ENCODE measurements around the gene ALG12.
A peak's percentile ranks its signal among the peaks of the same experiment; 100 is the strongest.

The ALG12 gene

DNA sequence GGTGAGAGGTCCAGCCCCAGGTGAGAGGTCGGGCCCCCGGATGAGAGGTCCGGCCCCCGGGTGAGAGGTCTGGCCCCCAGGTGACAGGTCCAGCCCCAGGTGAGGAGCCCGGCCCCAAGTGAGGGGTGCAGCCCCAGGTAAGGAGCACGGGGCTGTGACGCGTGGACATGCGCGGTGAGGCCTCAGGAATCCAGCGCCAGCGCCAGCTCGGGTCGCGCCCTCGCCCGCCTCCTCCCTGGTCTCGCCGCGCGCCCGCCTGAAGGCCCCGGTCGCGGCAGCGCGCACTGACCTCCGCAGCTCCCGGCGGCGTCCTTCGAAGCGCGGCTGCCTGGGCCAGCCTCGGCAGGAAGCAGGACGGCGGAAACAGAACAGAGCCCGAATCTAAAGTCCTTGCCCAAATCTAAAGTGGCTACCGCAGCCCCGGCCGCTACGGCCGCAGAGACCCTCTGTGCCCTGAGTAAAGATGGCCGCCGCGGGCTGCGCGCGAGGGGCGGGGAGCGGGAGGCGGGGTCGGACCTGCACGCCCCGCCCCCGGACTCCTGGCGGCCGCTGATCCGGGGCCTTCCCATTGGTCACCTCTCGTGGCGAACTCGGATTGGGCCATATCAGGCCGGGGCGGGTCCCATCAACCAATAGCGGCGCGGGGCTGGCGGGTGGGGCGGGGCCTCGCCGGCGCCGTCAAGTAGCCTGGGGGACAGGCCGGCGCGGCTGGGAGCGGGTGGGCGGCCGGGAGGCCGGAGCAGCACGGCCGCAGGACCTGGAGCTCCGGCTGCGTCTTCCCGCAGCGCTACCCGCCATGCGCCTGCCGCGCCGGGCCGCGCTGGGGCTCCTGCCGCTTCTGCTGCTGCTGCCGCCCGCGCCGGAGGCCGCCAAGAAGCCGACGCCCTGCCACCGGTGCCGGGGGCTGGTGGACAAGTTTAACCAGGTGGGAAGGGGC lies at the start of gene ALG12, which contains the start of gene CRELD2:
Gene ALG12, minus strand, starts transcription at position 465 of the 937 bp plus-strand sequence. CDS start 4,673 bp downstream, outside the sequence.
Gene CRELD2, plus strand, starts transcription at position 661 of the 937 bp plus-strand sequence. Its CDS starts 136 bp downstream, at position 797.
- peak; percentile 69 for DNase-seq (ENCODE audit: low read depth)

DNA sequence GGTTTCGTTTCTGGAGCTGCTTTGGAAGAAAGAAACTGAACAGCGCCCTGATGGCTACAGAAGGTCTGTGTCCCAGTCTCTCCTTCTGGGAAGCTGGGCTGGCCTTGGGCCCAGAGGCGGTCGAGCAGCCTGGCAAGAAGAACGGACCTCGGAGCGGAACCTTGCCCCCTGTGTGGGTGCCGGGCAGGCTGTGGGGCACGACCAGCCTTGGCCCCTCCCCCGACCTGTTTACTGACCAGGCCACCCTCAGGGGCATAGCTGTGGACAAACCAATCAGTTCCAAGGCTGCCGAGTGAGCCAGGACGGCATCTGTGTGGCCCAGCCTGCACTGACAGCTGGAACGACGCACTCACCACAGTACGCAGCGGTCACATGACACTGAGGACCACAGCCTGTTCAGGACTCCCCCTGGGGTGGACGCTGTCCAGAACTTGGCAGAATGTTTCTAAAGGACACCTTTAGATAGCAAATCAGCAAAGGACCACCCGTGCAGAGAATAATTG lies 49.5 kb upstream of the ALG12 start:
- no peak for DNase-seq (ENCODE audit: low read depth)

DNA sequence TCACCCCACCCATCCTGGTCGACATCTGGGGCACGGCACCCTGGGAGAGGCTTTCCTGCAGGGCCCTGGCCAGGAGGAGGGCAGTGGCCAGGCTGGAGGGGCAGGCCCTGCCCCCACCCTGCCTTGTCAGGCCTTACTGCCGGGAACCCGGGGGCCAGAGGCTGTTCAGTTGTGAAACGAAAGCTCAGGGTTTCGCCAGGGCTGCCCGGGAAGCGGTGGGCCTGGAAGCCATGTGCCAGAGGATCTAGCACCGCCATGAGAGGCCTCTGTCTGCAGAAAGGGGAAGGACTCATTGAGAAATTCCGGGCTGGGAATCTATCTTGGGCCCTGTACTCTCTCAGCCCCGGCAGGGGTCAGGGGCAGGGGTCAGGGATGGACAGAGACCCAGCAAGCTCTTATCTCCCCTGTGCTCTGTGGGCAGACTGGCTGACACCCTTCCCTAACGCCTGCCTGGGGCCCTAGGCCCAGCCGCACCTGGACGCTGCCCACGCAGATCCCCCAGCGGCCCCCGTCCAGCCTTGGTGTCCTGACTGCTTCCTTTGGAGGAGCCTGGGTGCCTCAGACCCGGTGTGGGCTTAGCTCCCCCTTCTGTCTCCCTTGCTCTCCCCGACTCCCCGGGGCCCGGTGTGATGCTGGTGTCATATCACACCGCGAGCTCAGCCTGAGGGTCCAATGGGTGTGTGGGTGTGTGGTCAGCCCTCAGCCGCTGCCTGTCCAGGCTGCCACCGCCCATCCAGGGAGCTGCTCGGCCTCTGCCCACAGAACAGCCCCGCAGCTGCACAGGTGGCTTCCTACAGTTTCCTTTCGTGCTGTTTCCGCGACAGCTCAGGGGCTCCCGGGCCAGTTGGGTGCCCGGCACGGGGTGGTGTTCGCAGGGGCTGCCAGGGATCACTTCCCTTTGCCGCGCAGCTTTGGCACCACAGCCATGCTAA lies 48.8 kb upstream of the ALG12 start:
- no peak for DNase-seq (ENCODE audit: low read depth)

DNA sequence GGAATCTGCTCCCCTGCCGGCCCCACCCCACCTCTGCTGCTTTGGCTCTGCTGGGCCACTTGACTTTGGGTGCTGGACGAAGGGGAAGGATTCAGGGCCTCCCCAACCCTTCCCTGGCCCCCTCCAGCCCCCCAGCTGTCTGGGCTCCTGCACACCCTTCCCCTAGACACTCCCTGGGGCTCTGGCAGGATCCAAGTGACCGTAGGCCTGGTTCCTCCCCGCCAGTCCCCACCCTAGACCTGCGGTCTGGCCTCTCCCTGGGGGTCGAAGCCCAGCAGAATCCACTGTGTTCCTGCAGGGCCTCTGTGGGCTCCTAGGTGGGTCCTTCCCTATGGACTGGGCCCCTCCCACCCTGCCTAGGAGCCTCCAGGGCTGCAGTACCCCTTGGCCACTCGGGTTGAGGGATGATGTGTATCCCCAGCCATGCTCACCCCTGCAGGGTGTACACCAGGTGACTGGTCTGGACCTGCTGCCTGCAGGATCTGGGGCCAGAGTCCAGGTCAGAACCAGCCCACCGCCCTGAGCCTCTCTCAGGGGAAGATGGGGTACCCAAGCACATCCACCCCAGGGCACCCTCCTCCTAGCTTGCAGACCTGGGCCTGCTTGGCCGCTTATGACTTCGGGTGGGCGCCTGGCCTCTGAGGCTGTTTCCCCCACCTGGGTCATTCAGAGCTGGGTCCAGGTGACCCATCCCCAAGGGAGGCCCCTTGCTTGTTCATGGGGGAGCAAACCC lies 48.0 kb upstream of the ALG12 start:
- no peak for DNase-seq (ENCODE audit: low read depth)

DNA sequence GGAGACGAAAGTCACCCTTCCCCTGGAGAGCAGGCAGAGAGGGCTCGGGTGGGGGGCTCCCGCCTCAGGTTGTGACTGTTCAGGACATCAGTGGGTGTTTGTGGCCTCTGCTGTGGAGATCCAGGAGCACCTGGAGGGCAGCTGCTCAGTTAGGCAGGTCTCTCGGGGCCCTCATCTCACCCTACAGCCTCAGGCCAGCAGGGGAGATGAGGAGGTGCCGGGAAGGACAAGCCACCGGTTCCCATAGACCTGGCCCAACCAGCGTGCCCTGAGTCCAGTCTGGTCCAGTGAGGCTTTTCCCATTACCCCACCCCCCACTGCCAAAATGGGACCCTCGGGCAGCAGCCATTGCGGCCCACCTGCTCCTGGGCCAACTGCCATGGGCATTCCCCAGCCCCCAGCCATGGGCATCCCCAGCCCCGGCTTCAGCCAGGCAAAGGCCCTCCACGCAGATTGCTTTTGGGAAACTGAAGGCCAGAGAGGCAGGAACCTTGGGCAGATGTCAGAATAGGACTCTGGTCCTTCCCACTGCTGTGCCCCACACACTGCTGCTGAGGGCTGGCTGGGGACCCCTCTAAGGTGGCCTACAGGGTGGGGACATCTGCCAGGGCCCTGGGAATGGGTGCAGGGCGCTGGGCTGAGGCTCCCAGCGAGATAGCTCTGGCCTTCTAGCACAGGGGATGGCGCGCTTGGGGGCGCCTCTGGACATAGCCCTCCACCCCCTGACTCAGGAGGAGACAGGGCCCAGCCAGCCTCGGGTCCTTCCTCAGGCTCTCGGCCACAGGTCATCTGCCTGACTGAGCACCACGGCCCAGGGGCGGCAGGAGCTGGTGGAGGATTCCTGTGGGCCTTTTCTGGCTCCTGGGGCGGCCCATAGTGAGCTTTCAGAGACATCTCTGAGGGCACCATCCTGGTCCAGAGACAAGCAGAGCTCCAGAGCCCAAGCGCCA lies 47.1 kb upstream of the ALG12 start:
- DNase-seq (ENCODE audit: low read depth): no peak

DNA sequence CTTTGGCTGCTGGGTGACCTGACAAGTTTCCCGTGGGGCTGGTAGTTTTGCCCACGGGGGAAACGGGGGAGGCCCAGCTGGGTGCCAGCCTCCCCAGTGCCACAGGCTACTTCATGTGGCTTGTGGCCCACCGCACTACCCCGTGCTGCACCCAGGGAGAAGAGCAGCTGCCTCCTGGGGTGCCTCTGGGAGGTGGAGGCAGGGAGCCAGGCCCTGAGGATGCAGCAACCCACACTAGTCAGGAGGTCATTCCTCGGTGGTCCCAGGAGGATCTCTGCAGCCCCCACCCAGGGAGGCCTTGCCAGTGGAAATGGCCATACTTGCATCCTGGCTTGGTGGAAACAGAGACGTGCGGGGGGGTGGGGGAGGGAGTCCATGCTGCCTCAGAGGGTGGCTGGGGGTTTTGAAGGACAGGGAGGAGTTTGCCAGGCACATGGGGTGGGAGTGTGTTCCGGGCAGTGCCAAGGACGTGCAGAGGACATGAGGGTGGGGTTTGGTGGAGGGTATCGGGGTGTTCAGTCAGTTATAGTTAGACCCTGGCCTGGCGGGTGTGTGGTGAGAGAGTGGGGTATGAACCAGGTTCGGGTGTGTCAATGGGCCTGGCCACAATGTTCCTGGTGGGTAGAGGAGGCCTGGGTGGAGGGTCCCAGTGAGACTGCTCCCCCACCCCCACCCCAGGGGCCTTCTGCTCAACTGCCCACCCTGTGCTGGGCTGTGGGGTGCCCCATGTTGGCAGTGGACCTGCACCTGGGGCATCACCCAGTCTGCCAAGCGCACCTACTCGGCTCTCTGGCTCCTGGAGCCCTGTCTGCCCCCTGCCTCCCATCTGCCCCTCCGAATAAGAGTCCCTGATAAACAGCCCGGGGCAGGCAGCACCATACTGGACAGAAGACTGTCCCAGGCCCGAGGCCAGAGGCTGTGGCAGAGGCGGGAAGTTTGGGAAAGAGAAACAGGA lies 46.2 kb upstream of the ALG12 start:
- no peak for DNase-seq (ENCODE audit: low read depth)

DNA sequence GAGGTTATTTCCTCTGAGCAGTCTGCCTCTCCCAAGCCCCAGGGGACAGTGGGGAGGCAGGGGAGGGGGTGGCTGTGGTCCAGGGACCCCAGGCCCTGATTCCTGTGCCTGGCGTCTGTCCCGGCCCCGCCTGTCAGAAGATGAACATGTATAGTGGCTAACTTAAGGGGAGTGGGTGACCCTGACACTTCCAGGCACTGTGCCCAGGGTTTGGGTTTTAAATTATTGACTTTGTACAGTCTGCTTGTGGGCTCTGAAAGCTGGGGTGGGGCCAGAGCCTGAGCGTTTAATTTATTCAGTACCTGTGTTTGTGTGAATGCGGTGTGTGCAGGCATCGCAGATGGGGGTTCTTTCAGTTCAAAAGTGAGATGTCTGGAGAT lies 45.4 kb upstream of the ALG12 start:
- DNase-seq (ENCODE audit: low read depth): no peak

DNA sequence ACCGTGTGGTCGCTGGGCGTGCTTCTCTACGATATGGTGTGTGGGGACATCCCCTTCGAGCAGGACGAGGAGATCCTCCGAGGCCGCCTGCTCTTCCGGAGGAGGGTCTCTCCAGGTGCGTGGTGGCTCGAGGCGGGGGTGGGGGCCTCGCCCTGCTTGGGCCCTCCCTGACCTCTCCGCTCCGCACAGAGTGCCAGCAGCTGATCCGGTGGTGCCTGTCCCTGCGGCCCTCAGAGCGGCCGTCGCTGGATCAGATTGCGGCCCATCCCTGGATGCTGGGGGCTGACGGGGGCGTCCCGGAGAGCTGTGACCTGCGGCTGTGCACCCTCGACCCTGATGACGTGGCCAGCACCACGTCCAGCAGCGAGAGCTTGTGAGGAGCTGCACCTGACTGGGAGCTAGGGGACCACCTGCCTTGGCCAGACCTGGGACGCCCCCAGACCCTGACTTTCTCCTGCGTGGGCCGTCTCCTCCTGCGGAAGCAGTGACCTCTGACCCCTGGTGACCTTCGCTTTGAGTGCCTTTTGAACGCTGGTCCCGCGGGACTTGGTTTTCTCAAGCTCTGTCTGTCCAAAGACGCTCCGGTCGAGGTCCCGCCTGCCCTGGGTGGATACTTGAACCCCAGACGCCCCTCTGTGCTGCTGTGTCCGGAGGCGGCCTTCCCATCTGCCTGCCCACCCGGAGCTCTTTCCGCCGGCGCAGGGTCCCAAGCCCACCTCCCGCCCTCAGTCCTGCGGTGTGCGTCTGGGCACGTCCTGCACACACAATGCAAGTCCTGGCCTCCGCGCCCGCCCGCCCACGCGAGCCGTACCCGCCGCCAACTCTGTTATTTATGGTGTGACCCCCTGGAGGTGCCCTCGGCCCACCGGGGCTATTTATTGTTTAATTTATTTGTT lies 44.8 kb upstream of the ALG12 start:
- no peak for DNase-seq (ENCODE audit: low read depth)

DNA sequence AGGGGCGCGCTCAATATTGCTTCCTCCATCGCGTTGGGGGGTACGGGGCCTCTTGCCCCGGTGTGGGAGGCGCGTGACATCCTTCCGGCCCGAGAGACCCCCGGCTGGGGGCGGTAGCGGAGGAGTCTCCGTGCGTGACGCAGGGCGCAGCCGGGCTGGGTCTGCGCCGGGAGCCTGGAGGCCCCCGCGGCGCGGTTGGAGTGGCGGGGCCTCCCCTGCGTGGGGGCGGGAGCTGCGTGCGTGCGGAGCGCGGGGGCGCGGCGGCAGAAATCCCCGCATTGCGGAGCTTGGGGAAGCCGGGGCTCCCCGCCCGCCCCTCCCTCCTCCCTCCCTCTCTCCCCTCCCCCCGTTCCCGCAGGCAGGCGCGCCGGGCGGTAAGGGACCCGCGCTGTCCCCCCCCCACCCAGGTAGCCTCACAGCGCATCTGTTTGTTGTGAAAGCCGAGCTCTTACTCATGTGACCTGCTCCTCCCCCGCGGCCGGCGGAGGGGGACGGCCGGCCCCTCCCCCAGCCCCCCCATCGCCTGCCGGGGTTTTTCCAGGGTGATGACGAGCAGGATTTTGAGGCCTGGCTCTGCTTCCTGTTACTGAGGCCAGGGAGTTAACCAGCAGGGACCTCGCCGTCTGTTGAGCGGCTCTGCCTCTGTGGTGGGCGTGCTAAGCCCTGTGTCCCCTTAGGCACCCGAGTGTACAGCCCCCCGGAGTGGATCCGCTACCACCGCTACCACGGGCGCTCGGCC lies 43.9 kb upstream of the ALG12 start:
- DNase-seq (ENCODE audit: low read depth): peak; percentile 60

DNA sequence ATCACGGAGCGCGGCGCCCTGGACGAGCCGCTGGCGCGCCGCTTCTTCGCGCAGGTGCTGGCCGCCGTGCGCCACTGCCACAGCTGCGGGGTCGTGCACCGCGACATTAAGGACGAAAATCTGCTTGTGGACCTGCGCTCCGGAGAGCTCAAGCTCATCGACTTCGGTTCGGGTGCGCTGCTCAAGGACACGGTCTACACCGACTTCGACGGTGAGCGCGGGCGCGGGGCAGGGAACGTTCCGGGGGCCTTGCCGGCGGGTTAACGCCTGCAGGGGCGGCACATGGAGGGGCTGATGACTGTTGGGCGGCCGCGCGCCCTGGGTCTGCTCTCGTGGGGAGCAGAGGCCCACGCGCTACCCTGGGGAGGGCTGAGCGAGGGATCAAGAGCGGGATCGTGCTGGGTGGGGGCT lies 43.4 kb upstream of the ALG12 start:
- no peak for DNase-seq (ENCODE audit: low read depth)

DNA sequence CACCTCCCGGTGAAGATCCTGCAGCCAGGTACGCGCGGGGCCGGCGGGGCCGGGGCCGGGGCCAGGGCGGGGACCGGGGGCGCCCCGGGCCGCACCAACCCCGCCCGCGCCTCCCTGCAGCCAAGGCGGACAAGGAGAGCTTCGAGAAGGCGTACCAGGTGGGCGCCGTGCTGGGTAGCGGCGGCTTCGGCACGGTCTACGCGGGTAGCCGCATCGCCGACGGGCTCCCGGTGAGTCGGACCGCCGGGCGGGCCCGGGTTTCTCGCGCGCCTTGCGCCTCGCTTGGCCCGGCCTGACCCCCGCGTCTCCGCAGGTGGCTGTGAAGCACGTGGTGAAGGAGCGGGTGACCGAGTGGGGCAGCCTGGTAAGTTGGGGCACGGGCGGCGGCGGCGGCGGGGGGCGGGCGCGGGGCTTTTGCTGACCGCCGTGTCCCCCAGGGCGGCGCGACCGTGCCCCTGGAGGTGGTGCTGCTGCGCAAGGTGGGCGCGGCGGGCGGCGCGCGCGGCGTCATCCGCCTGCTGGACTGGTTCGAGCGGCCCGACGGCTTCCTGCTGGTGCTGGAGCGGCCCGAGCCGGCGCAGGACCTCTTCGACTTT lies 42.9 kb upstream of the ALG12 start:
- no peak for DNase-seq (ENCODE audit: low read depth)

DNA sequence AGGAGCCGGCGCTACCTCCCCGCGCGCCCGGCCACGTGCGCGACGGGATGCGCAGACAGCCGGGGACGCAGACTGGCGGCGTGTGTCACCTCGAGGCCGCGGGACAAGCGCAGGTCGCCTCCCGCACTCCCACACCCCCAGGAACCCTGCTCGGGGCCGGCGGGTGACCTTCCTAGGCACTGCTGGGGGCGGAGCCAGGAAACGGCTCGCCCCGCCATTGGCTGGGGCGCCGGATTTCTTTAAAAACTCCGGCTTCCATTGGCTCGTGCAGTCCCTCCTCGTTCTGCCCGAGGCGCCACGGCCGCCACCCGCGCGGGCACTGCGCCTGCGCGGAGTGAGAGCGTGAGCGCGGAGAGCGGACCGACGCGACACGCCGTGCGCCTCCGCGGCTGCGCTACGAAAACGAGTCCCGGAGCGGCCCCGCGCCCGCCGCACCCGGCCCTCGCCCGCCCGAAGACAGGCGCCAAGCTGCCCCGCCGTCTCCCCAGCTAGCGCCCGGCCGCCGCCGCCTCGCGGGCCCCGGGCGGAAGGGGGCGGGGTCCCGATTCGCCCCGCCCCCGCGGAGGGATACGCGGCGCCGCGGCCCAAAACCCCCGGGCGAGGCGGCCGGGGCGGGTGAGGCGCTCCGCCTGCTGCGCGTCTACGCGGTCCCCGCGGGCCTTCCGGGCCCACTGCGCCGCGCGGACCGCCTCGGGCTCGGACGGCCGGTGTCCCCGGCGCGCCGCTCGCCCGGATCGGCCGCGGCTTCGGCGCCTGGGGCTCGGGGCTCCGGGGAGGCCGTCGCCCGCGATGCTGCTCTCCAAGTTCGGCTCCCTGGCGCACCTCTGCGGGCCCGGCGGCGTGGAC lies 42.1 kb upstream of the ALG12 start, which contains the start of gene PIM3:
Gene PIM3, plus strand, starts transcription at position 614 of the 846 bp plus-strand sequence. Its CDS starts 176 bp downstream, at position 790.
- peak; percentile 62 for DNase-seq (ENCODE audit: low read depth)

DNA sequence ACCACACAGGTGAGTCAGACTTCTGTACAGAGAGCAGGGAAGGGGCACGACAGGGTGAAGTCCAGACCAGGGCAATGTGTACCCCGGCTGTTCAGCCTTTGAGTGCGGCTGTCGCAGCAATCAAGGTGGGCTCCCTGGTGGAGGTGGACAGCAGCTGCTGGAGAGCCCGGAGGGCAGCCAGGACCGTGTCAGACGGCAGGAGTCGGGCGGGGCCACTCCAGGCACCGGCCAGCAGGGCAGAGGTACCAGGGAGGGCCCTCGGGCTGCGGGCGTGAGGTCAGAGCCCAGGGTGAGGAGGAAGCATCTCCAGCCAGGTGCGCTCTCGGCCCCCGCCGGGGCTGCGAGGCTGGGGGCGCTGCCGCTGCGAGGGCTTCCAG lies 41.5 kb upstream of the ALG12 start:
- no peak for DNase-seq (ENCODE audit: low read depth)

DNA sequence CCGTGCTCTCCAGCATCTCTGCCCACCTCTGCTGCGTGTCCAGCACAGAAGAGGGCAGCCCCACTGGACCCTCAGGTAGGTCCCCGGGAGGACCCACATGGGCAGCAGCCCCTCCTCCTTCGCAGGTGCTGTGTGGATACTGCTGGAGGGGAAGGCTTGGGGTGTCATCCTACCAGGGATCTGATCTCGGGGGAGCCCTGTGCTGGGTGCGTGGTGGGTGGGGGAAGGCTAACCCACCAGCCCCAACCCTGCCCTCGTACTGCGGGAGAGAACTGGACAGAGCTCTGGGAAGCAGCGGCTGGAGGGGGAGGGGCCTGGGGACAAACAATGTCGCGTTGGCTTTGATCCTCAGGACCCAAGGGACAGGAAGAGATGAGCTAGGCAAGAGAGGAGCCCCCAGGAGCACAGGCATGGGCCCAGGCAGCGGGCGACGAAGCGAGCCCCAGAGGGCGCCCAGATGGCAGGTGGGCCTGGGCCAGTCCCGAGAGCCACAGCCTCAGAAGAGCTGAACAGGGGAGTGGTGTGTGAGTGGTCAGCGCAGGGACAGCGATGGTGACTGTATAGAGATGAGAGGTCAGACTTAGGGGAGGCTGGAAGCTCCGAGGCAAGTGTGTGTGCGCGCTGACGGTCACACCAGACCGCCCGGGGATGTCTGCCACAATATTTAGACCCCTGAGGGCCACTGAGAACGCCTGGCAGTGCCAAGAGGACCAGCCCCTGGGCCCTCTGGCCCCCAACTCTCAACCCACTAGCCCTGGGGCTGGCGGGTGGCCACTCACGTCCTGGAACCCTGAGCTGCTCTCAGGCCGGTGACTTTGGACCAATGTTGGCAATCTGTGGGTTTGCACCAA lies 40.9 kb upstream of the ALG12 start:
- DNase-seq (ENCODE audit: low read depth): no peak

DNA sequence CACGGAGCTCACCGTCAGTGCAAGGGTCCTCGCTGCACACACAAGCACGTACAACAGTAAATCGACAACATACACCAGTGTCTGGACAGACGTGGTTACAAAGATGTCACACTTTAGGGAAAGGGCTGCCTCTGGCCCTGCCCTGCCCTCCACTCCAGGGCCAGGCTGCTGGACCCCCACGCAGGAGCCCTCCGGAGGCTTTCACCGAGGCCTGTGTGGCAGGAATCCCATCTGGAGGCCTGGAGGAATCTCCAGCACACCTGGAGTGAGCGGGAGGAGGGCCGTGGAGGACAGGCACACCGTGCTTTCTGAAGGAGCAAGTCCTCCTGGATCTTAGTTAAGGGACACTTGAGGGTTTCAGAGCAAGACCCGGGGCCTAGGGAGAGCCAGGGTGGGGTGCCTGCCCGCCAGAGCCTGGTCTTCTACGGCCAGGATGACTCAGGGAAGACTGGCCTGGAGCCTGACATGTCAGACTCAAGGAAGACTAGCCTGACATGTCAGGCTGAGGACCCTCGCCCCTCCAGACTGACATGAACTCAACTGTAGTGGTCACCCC lies 40.2 kb upstream of the ALG12 start:
- DNase-seq (ENCODE audit: low read depth): no peak
